MCF 10A (cell line): ENCODE results near the gene PARD6G. TPM values are rescaled to one million over a fixed set of nuclear protein-coding genes. Genes with fewer than 3 reads are reported as not detected.
"Not testable (repeated sequence)": the region's sequence is repeated elsewhere in the genome, so short reads cannot be mapped to it uniquely, and the experiment has no call there.

Experiments used
- BruUV-seq: library from RNA; stranded (reverse); fragments of 400-500 nt; replicated peaks from 2 replicates; lab custom pipeline; 2021; lab: Mats Ljungman, UMichigan
- CTCF ChIA-PET: fragments of 300-600 bp; sonication (Branson Sonifier 250); formaldehyde crosslinking; extraction: SDS; loops from one replicate; lab custom pipeline; 2021; ENCODE audit warnings: antibody characterized with exemption, inconsistent platforms; lab: Yijun Ruan, JAX
- POLR2A ChIA-PET: fragments of 300-600, 350-650 bp; sonication (Branson Sonifier 250); formaldehyde crosslinking; extraction: SDS; loops from one replicate; lab custom pipeline; 2020; ENCODE audit warnings: antibody characterized with exemption, inconsistent platforms; lab: Yijun Ruan, JAX
- DNase-seq: peaks from one replicate; pipeline ENCODE4 v3.0.0-alpha.2; 2018; ENCODE audit not compliant: unreplicated experiment
- H3K27ac Mint-ChIP-seq: one replicate; pipeline ENCODE4 v1.8.0; 2022; ENCODE audit warnings: mild to moderate bottlenecking, low read depth, mixed read lengths; ENCODE audit not compliant: unreplicated experiment
- H3K27me3 Mint-ChIP-seq: one replicate; pipeline ENCODE4 v1.8.0; 2022; ENCODE audit warnings: mixed read lengths; ENCODE audit not compliant: insufficient read depth, unreplicated experiment
- H3K36me3 Mint-ChIP-seq: one replicate; pipeline ENCODE4 v1.8.0; 2022; ENCODE audit warnings: mild to moderate bottlenecking, moderate library complexity, mixed read lengths; ENCODE audit not compliant: insufficient read depth, unreplicated experiment
- H3K4me1 Mint-ChIP-seq: one replicate; pipeline ENCODE4 v1.8.0; 2022; ENCODE audit warnings: mixed read lengths; ENCODE audit not compliant: insufficient read depth, unreplicated experiment
- H3K4me3 Mint-ChIP-seq: one replicate; pipeline ENCODE4 v1.8.0; 2022; ENCODE audit warnings: mild to moderate bottlenecking, moderate library complexity, mixed read lengths; ENCODE audit not compliant: unreplicated experiment
- H3K9me3 Mint-ChIP-seq: one replicate; pipeline ENCODE4 v1.8.0; 2022; ENCODE audit warnings: mixed read lengths; ENCODE audit not compliant: unreplicated experiment
- intact Hi-C: fragments of 100-400 bp; cut with micrococcal nuclease; formaldehyde crosslinking; loops from 2 replicates; pipeline ENCODE4 v1.14.1; 2022
- total RNA-seq: library from RNA; stranded (reverse); gene quantifications from 2 replicates; pipeline ENCODE4 v1.2.3, GENCODE V29; 2022
- TF ChIP-seq, protein P1 (sequence below): fragments of 200-600 bp; IDR thresholded peaks from one replicate; pipeline ENCODE4 v1.8.0; 2022; ENCODE audit warnings: antibody characterized with exemption, mild to moderate bottlenecking; ENCODE audit not compliant: unreplicated experiment

Gene PARD6G
- total RNA-seq, 1 experiment from 2014 or later = 8.1 TPM

DNA sequence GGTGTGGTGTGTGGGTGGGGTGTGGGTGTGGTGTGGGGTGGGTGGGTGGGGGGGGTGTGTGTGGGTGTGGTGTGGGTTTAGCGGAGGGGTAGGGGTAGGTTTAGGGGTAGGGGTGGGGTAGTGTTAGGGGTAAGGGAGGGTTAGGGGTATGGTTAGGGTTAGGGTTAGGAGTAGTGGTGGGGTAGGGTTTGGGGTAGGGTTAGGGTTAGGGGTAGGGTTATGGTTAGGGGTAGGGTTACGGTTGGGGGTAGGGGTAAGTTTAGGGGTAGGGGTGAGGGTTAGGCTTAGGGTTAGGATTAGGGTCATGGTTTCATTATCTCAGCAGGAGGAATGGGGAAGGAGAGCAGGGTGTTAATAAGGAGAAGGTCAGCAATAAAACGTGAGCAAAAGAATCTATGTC, 11.3 kb upstream of the PARD6G start:
- no peaks in the 10 kb centered on the region for H3K9me3 Mint-ChIP-seq
- ChIA-PET CTCF (interaction anchor here (0.6 to 5.0 kb wide), 6 partner anchors 57 to 101 kb away, joined by 3 to 78 read pairs (median 6); no protein-coding TSS in a partner anchor), POLR2A (no interaction called here)

DNA sequence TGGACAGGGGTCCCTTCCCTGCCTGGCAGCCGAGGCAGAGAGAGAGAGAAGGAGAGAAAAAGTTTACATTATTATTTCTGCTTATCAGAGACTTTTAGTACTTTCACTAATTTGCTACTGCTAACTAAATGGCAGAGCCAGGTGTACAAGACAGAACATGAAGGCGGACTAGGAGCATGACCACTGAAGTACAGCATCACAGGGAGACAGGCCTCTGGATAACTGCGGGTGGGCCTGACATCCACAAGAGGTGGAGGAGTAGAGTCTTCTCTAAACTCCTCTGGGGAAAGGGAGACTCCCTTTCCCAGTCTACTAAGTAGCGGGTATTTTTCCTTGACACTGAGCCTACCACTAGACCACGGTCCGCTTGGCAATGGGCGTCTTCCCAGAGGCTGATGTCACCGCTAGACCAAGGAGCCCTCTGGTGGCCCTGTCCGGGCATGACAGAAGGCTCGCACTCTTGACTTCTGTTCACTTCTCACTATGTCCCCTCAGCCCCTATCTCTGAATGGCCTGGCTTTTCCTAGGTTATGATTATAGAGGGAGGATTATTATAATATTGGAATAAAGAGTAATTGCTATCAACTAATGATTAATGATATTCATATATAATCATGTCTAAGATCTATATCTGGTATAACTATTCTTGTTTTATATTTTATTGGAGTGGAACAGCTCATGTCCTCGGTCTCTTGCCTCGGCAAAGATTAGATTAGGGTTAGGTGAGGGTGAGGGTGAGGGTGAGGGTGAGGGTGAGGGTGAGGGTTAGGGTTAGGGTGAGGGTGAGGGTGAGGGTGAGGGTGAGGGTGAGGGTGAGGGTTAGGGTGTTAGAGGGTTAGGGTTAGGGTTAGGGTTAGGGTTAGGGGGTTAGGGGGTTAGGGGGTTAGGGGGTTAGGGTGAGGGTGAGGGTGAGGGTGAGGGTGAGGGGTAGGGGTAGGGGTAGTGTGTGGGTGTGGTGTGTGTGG, 10.5 kb upstream of the PARD6G start:
- H3K27me3 Mint-ChIP-seq, H3K27ac Mint-ChIP-seq, BruUV-seq, H3K36me3 Mint-ChIP-seq, H3K9me3 Mint-ChIP-seq, H3K4me3 Mint-ChIP-seq: not testable (repeated sequence)
- intact Hi-C loops = loop anchor here (1.0 kb wide), 1 partner anchor 87 kb away; no protein-coding TSS in a partner anchor
- TF ChIP-seq, protein P1, sequence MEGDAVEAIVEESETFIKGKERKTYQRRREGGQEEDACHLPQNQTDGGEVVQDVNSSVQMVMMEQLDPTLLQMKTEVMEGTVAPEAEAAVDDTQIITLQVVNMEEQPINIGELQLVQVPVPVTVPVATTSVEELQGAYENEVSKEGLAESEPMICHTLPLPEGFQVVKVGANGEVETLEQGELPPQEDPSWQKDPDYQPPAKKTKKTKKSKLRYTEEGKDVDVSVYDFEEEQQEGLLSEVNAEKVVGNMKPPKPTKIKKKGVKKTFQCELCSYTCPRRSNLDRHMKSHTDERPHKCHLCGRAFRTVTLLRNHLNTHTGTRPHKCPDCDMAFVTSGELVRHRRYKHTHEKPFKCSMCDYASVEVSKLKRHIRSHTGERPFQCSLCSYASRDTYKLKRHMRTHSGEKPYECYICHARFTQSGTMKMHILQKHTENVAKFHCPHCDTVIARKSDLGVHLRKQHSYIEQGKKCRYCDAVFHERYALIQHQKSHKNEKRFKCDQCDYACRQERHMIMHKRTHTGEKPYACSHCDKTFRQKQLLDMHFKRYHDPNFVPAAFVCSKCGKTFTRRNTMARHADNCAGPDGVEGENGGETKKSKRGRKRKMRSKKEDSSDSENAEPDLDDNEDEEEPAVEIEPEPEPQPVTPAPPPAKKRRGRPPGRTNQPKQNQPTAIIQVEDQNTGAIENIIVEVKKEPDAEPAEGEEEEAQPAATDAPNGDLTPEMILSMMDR = peak; percentile 84
- CTCF ChIA-PET = interaction anchor here (0.6 to 5.0 kb wide), 9 partner anchors 56 to 101 kb away, joined by 3 to 78 read pairs (median 4); no protein-coding TSS in a partner anchor
- POLR2A ChIA-PET = interaction anchor here (0.6 kb wide), 1 partner anchor 42 kb away, joined by 4 read pairs; no protein-coding TSS in a partner anchor
- peak; percentile 71 for DNase-seq
- H3K4me1 Mint-ChIP-seq = peaks cover 18% of the 10 kb centered on the region

More for the DNA sequence above, 11.3 kb upstream of the PARD6G start:
- TF ChIP-seq, protein P1 = no peak
- intact Hi-C loops = no loop called here
- no peaks in the 10 kb centered on the region for H3K27me3 Mint-ChIP-seq
- peaks cover 7% of the 10 kb centered on the region for H3K36me3 Mint-ChIP-seq
- DNase-seq = no peak
- no peak overlapping the region for H3K27ac Mint-ChIP-seq
- H3K4me1 Mint-ChIP-seq = peaks cover 18% of the 10 kb centered on the region
- H3K4me3 Mint-ChIP-seq = no peak overlapping the region
- BruUV-seq = no TSS peak

DNA sequence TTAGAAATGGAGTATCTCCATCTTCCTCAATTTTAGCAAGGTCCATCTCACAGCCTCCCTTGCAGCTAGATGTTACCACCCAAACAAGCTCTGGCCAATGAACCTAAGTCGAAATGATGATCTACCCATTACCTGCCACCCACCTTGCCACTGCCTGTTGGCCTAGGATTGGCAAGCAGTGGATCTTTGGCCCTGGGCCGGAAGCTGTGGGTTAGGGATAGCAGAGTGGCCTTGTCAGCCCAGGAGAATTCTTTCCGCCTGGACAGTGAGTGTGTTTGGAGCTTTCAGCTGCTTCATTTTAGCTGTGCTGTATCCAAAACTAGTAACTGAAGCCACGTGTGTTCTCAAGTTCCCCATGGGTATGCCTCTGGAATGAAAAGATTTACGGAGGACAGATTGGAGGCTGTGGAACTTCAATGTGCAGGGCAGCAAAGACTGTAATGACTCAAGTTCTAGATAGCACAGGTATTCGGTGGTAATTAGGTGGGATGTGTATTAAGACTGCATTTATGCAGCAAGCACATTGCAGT, 7.7 kb upstream of the PARD6G start:
- ChIA-PET CTCF (interaction anchor here (0.9 to 5.0 kb wide), 8 partner anchors 10 to 98 kb away, joined by 3 to 78 read pairs (median 4); no protein-coding TSS in a partner anchor), POLR2A (no interaction called here)
- H3K27ac Mint-ChIP-seq = no peak overlapping the region
- no TSS peak for BruUV-seq
- H3K9me3 Mint-ChIP-seq = no peaks in the 10 kb centered on the region
- H3K27me3 Mint-ChIP-seq = no peaks in the 10 kb centered on the region
- intact Hi-C loops = no loop called here
- no peak for DNase-seq
- TF ChIP-seq, protein P1 = no peak
- peaks cover 19% of the 10 kb centered on the region for H3K4me1 Mint-ChIP-seq
- no peak overlapping the region for H3K4me3 Mint-ChIP-seq
- peaks cover 7% of the 10 kb centered on the region for H3K36me3 Mint-ChIP-seq
